Prostate gland (tissue), 2 donors: Measurements from ENCODE around the gene TMEM245. TPM values are rescaled to one million over a fixed set of nuclear protein-coding genes. Genes with fewer than 3 reads are reported as not detected.
A peak's percentile ranks its signal among the peaks of the same experiment; 100 is the strongest.

Experiments
- DNase-seq: peaks from one replicate; pipeline ENCODE4 v3.0.0-alpha.2; 2019; ENCODE audit warnings: low spot score
- H3K27ac ChIP-seq, 2 donors: fragments of 200-600 bp; sonication (generic); 2 replicates each; pipeline ENCODE4 v1.5.1; 2017 to 2019
- H3K27me3 ChIP-seq: fragments of 200-600 bp; sonication (generic); replicated peaks from 2 replicates; pipeline ENCODE4 v1.5.1; 2019; ENCODE audit not compliant: insufficient read depth
- H3K36me3 ChIP-seq, 2 donors: fragments of 200-600 bp; sonication (generic); 1 replicate in 1 of 2; 2 replicates in 1 of 2; pipeline versions ENCODE4 v1.5.1 to v1.8.1; 2017 to 2019
- H3K4me1 ChIP-seq: fragments of 200-600 bp; sonication (generic); replicated peaks from 2 replicates; pipeline ENCODE4 v1.5.1; 2019
- H3K4me3 ChIP-seq, 2 donors: fragments of 200-600 bp; sonication (generic); 2 replicates each; pipeline ENCODE4 v1.5.1; 2017 to 2019
- H3K9me3 ChIP-seq: fragments of 200-600 bp; sonication (generic); 2 replicates; pipeline ENCODE4 v1.5.1; 2017
- POLR2A ChIP-seq: fragments of 450-650 bp; IDR thresholded peaks from one replicate; pipeline ENCODE4 v1.6.1; 2016; ENCODE audit warnings: antibody characterized with exemption, mild to moderate bottlenecking
- POLR2AphosphoS5 ChIP-seq: sonication (generic); formaldehyde crosslinking; IDR thresholded peaks from one replicate; pipeline ENCODE4 v1.6.1; 2017; ENCODE audit warnings: antibody characterized with exemption
- WGBS: methylation state at CpG from one replicate; pipeline ENCODE4 v1.1.5; 2018; 5-methylcytosine and 5-hydroxymethylcytosine counted together
- intact Hi-C: fragments of 100-400 bp; cut with DNase I; formaldehyde crosslinking; loops from one replicate; pipeline ENCODE4 v1.14.2; 2022
- total RNA-seq, 2 donors: library from RNA; depleted of rRNA; stranded (reverse); fragments of >200 nt; gene quantifications; one replicate each; pipeline ENCODE4 v1.1.0, GENCODE V29; 2016
- TF ChIP-seq, protein P1 (sequence below), 4 experiments: fragments of 200-600 bp in 2 of 4; fragments of 450-650 bp in 2 of 4; sonication (generic) in 2 of 4; IDR thresholded peaks; 1 replicate in 3 of 4; 2 replicates in 1 of 4; pipeline ENCODE4 v1.5.1; 2016 to 2019; ENCODE audit warnings: antibody characterized with exemption in 4 of 4, mild to moderate bottlenecking in 2 of 4, moderate library complexity in 2 of 4

Gene TMEM245
- total RNA-seq, 2 donors from 2014 or later = 57.7 to 82.1 TPM

DNA sequence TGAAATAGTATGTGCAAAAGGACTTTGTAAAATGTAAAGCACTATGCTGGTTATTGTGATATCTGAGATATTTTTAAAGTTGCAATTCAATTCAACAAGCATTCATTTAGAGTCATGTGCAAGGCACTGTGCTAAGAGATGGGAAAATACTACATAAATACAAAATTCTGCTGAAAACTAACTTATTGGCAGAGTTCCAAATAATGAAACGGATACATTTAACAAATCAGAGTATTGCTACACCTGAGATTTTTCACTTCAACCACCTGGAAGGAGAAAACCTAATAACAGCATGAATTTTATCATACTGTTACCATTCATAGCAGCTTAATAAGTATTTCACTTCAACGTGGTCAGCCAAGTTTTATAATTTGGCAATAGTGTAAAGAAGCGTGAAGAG lies 100.3 kb downstream of the TMEM245 start:
- Histone ChIP-seq H3K27me3 (no peaks in the 10 kb centered on the region), H3K9me3 (no peaks in the 10 kb centered on the region), H3K4me1 (no peaks in the 10 kb centered on the region), H3K27ac (peak overlapping the region in 1 of 2 donors; percentile 30), H3K36me3 (no peaks in the 10 kb centered on the region), H3K4me3 (no peak overlapping the region)
- WGBS = 51% methylated on average over 3 of the region's 3 CpGs
- intact Hi-C loops = loop anchor here (10.0 kb wide), 1 partner anchor 85 kb away; the partner anchor contains the start of genes ABITRAM and ELP1
- DNase-seq = no peak
- TF ChIP-seq, protein P1, sequence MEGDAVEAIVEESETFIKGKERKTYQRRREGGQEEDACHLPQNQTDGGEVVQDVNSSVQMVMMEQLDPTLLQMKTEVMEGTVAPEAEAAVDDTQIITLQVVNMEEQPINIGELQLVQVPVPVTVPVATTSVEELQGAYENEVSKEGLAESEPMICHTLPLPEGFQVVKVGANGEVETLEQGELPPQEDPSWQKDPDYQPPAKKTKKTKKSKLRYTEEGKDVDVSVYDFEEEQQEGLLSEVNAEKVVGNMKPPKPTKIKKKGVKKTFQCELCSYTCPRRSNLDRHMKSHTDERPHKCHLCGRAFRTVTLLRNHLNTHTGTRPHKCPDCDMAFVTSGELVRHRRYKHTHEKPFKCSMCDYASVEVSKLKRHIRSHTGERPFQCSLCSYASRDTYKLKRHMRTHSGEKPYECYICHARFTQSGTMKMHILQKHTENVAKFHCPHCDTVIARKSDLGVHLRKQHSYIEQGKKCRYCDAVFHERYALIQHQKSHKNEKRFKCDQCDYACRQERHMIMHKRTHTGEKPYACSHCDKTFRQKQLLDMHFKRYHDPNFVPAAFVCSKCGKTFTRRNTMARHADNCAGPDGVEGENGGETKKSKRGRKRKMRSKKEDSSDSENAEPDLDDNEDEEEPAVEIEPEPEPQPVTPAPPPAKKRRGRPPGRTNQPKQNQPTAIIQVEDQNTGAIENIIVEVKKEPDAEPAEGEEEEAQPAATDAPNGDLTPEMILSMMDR (IDR thresholded peaks at IDR 0.05) = no peak
- TF ChIP-seq POLR2A (no peak), POLR2AphosphoS5 (no peak)

DNA sequence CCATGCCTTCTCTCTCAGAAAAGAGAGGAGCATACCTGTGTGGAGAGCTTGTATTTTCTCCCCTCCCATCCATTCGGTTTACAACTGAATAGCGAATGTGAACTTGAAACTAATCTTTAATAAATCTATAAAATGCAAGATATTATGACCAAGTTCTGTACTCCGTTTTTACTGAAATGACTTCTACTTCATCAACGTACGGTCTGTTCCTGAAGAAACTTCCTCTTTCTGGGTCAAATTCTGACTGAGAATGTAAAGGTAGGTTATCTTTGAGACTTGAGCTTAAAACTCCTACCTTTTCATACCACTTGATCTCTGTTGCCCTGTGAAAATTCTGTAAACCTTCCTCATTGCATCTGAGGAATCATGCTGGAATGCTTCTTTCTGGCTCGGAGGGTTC lies 102.3 kb downstream of the TMEM245 start:
- no peak overlapping the region for H3K27ac ChIP-seq
- intact Hi-C loops = loop anchor here (10.0 kb wide), 1 partner anchor 83 kb away; the partner anchor contains the start of genes ABITRAM and ELP1
- no peak overlapping the region for H3K4me3 ChIP-seq
- 82% methylated on average over 6 of the region's 6 CpGs for WGBS
- DNase-seq = no peak
- TF ChIP-seq POLR2A = no peak
- TF ChIP-seq, protein P1 (IDR thresholded peaks at IDR 0.05) = no peak
- TF ChIP-seq POLR2AphosphoS5 = no peak
- H3K4me1 ChIP-seq = no peaks in the 10 kb centered on the region
- no peaks in the 10 kb centered on the region for H3K36me3 ChIP-seq
- H3K9me3 ChIP-seq = no peaks in the 10 kb centered on the region
- H3K27me3 ChIP-seq = no peaks in the 10 kb centered on the region

DNA sequence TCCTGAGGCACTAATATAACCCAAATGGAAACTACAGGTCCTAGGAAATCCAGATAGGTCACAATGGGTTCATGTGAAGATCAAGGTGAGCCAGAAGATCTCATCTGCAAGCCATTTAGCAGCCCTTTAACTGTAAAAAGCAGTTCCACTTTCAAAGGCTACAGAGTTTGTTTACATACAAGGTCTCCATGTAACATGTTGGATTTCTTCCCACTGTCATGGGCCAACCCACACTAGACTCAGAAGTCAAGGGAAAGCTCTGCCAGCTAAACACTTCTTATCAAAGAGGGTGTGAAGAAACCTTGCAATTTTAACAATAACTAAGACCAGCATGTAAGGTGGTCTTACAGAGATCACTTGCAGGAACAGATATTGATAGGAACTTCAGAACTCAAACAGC lies 102.7 kb downstream of the TMEM245 start:
- no peak for DNase-seq
- H3K4me1 ChIP-seq = no peaks in the 10 kb centered on the region
- no peaks in the 10 kb centered on the region for H3K36me3 ChIP-seq
- no peak overlapping the region for H3K4me3 ChIP-seq
- H3K27ac ChIP-seq = no peak overlapping the region
- TF ChIP-seq POLR2A = no peak
- TF ChIP-seq, protein P1 (IDR thresholded peaks at IDR 0.05) = no peak
- no peaks in the 10 kb centered on the region for H3K9me3 ChIP-seq
- intact Hi-C loops = loop anchor here (10.0 kb wide), 1 partner anchor 82 kb away; the partner anchor contains the start of genes ABITRAM and ELP1
- H3K27me3 ChIP-seq = no peaks in the 10 kb centered on the region

DNA sequence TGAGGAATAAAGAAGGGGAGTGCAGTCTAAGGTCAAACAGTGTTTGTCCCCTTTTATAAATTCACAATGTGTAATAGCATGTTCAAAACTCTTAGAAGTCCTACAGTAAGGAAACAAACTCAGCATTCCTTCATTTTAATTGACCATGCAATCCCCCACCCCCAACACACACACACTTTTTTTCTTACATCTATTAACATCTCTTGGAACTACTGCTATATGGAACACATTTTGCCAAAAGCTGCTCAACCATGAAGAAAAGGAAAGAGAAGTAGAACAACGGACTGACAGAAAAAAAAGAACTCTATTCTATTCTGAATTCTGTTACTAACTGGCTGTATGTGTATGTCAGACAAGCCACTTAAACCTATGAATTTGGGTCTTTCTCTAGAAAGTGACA lies 103.6 kb downstream of the TMEM245 start:
- intact Hi-C loops = loop anchor here (10.0 kb wide), 1 partner anchor 81 kb away; the partner anchor contains the start of genes ABITRAM and ELP1
- Histone ChIP-seq H3K27ac (no peak overlapping the region), H3K9me3 (no peaks in the 10 kb centered on the region), H3K4me3 (no peak overlapping the region), H3K4me1 (no peaks in the 10 kb centered on the region), H3K36me3 (no peaks in the 10 kb centered on the region), H3K27me3 (no peaks in the 10 kb centered on the region)
- WGBS = 46% methylated on average over 1 of the region's 1 CpG
- DNase-seq = no peak
- no peak for TF ChIP-seq POLR2AphosphoS5
- TF ChIP-seq, protein P1 (IDR thresholded peaks at IDR 0.05) = no peak
- TF ChIP-seq POLR2A = no peak

DNA sequence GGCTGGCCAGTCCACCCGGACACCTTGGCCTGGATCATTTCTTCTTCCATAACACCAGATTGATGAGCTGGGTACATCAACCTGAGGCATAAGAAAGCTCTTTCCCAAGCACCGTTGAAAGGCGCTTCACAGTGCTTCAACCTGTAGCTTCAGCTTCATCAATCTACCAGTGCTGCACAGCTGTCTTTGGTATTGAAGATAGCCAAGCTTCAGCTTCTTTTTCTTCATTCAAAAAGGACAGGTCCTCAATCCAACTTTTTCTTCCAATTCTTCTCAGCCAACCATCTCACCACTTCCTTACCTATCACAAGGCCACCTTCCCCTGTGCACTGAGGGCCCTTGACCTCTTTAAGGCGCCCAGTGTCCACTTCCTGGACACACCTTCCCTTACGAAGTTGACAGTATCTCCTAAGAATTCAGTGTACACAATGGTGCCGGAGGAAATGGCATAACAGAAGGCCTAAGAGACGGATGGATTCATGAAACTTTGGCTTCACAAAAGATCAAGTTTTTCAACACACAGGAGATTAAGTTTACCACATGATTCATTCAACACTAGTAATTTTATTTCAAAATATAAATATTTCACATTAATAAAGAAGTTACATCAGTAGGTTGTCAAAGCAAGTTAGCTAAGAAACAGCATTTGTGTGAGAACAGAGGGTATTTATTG lies 105.0 kb downstream of the TMEM245 start:
- no peaks in the 10 kb centered on the region for H3K4me1 ChIP-seq
- WGBS = 82% methylated on average over 7 of the region's 7 CpGs
- TF ChIP-seq POLR2AphosphoS5 (no peak), POLR2A (no peak)
- TF ChIP-seq, protein P1 (IDR thresholded peaks at IDR 0.05) = no peak

More for the DNA sequence above, 105.0 kb downstream of the TMEM245 start:
- Histone ChIP-seq H3K9me3 (no peaks in the 10 kb centered on the region), H3K27ac (no peak overlapping the region), H3K36me3 (no peaks in the 10 kb centered on the region), H3K27me3 (no peaks in the 10 kb centered on the region), H3K4me3 (no peak overlapping the region)
- no peak for DNase-seq
- intact Hi-C loops = loop anchor here (10.0 kb wide), 1 partner anchor 80 kb away; the partner anchor contains the start of genes ABITRAM and ELP1
